Smooth muscle cell (in vitro differentiated cells): ENCODE results near the gene P3H3. TPM values are rescaled to one million over a fixed set of nuclear protein-coding genes. Genes with fewer than 3 reads are reported as not detected.

ENCODE experiments used
- DNase-seq: peaks from one replicate; lab custom pipeline; 2025; ENCODE audit not compliant: unreplicated experiment; lab: John Stamatoyannopoulos, UW
- H2AFZ ChIP-seq: fragments of 200-600 bp; sonication (generic); 2 replicates; pipeline ENCODE4 v1.6.0; 2016; ENCODE audit warnings: antibody characterized with exemption, low read depth, mild to moderate bottlenecking
- H3F3A ChIP-seq: fragments of 200-600 bp; sonication (generic); 2 replicates; pipeline ENCODE4 v1.6.0; 2017; ENCODE audit warnings: antibody characterized with exemption, low read depth
- H3K27ac ChIP-seq: fragments of 200-600 bp; sonication (generic); 2 replicates; pipeline ENCODE4 v1.5.1; 2016; ENCODE audit warnings: low read depth, mild to moderate bottlenecking
- H3K27me3 ChIP-seq: fragments of 200-600 bp; sonication (generic); 2 replicates; pipeline ENCODE4 v1.6.1; 2016; ENCODE audit warnings: low read depth, mild to moderate bottlenecking
- H3K36me3 ChIP-seq: fragments of 200-600 bp; sonication (generic); 2 replicates; pipeline ENCODE4 v1.5.1; 2016; ENCODE audit warnings: low read depth
- H3K4me1 ChIP-seq: fragments of 200-600 bp; sonication (generic); 2 replicates; pipeline ENCODE4 v1.5.1; 2016; ENCODE audit warnings: low read depth
- H3K4me2 ChIP-seq: fragments of 200-600 bp; sonication (generic); 2 replicates; pipeline ENCODE4 v1.6.0; 2016; ENCODE audit warnings: mild to moderate bottlenecking
- H3K4me3 ChIP-seq: fragments of 200-600 bp; sonication (generic); 2 replicates; pipeline ENCODE4 v1.5.1; 2016; ENCODE audit warnings: mild to moderate bottlenecking
- H3K79me2 ChIP-seq: fragments of 200-600 bp; sonication (generic); 2 replicates; pipeline ENCODE4 v1.6.0; 2016; ENCODE audit warnings: low read depth, mild to moderate bottlenecking
- H3K9ac ChIP-seq: fragments of 200-600 bp; sonication (generic); 2 replicates; pipeline ENCODE4 v1.6.0; 2016; ENCODE audit warnings: low read depth
- H3K9me3 ChIP-seq: fragments of 200-600 bp; sonication (generic); replicated peaks from 2 replicates; pipeline ENCODE4 v1.5.1; 2016; ENCODE audit warnings: low read depth
- H4K20me1 ChIP-seq: fragments of 200-600 bp; sonication (generic); 2 replicates; pipeline ENCODE4 v1.6.0; 2016; ENCODE audit warnings: low read depth
- CTCF ChIP-seq: fragments of 200-600 bp; sonication (generic); IDR thresholded peaks from 2 replicates; pipeline ENCODE4 v1.5.1; 2017; ENCODE audit warnings: borderline replicate concordance, mild to moderate bottlenecking, antibody characterized with exemption; ENCODE audit not compliant: insufficient read depth, poor library complexity, severe bottlenecking
- WGBS: methylation state at CpG from one replicate; pipeline ENCODE4 v1.1.7; 2016; ENCODE audit warnings: low lambda C conversion rate; 5-methylcytosine and 5-hydroxymethylcytosine counted together
- polyA plus RNA-seq: library from polyadenylated mRNA; unstranded; fragments of >200 nt; fragmentation: Nextera tagmentation; extraction: Ambion mirVana; gene quantifications from 2 replicates; pipeline ENCODE4 v1.2.1, GENCODE V29; 2016
- total RNA-seq: library from RNA; depleted of rRNA; stranded (reverse); fragments of >200 nt; gene quantifications from 2 replicates; pipeline ENCODE4 v1.2.3, GENCODE V29; 2014

The P3H3 gene
- total and polyA plus RNA-seq, 2 experiments from 2014 or later: 42.8 to 108 TPM

- no peaks in the 10 kb centered on the region for H3K36me3 ChIP-seq
- no peaks in the 10 kb centered on the region for H3K27me3 ChIP-seq
- no peak overlapping the region for H3K27ac ChIP-seq
- WGBS: 96% methylated on average over 6 of the region's 6 CpGs
- no peak overlapping the region for H3K4me2 ChIP-seq
- no peak for TF ChIP-seq CTCF
- H3K4me3 ChIP-seq: no peak overlapping the region
- no peaks in the 10 kb centered on the region for H3K9me3 ChIP-seq
- H2AFZ ChIP-seq: no peak overlapping the region
- H3K79me2 ChIP-seq: peaks cover 5% of the 10 kb centered on the region
- H4K20me1 ChIP-seq: peaks cover 8% of the 10 kb centered on the region
- no peak for DNase-seq
- peaks cover 5% of the 10 kb centered on the region for H3K4me1 ChIP-seq
- no peak overlapping the region for H3K9ac ChIP-seq
- H3F3A ChIP-seq: no peaks in the 10 kb centered on the region
These were observed 5.1 kb downstream of the P3H3 start for GRCh38 chr12:6833189-6833890.

- no peak overlapping the region for H3K4me2 ChIP-seq
- no peak overlapping the region for H3K27ac ChIP-seq
- TF ChIP-seq CTCF: no peak
- 68% methylated on average over 1 of the region's 1 CpG for WGBS
- no peak overlapping the region for H3K4me3 ChIP-seq
- H3K9me3 ChIP-seq: no peaks in the 10 kb centered on the region
- no peak for DNase-seq
- peaks cover 9% of the 10 kb centered on the region for H4K20me1 ChIP-seq
- no peaks in the 10 kb centered on the region for H3K27me3 ChIP-seq
- no peaks in the 10 kb centered on the region for H3F3A ChIP-seq
- H3K36me3 ChIP-seq: no peaks in the 10 kb centered on the region
- no peak overlapping the region for H3K9ac ChIP-seq
- peaks cover 5% of the 10 kb centered on the region for H3K4me1 ChIP-seq
- no peak overlapping the region for H2AFZ ChIP-seq
- H3K79me2 ChIP-seq: no peaks in the 10 kb centered on the region
These were observed 6.0 kb downstream of the P3H3 start for GRCh38 chr12:6834254-6834653.

GRCh38 chr12:6834873-6835272 is 6.7 kb downstream of the P3H3 start:
- no peak overlapping the region for H2AFZ ChIP-seq
- no peaks in the 10 kb centered on the region for H3K79me2 ChIP-seq
- no peak for DNase-seq
- peaks cover 8% of the 10 kb centered on the region for H3K4me1 ChIP-seq
- no peak overlapping the region for H3K9ac ChIP-seq
- no peaks in the 10 kb centered on the region for H3K27me3 ChIP-seq
- H3F3A ChIP-seq: no peaks in the 10 kb centered on the region
- TF ChIP-seq CTCF: no peak
- no peak overlapping the region for H3K4me3 ChIP-seq
- no peak overlapping the region for H3K4me2 ChIP-seq
- no peaks in the 10 kb centered on the region for H3K9me3 ChIP-seq
- peaks cover 14% of the 10 kb centered on the region for H4K20me1 ChIP-seq
- H3K36me3 ChIP-seq: no peaks in the 10 kb centered on the region
- WGBS: 91% methylated on average over 5 of the region's 5 CpGs
- H3K27ac ChIP-seq: no peak overlapping the region

- Histone ChIP-seq H3K27ac (no peak overlapping the region), H3K4me1 (peaks cover 11% of the 10 kb centered on the region)
These were observed 8.6 kb downstream of the P3H3 start for GRCh38 chr12:6836851-6837250.

More at GRCh38 chr12:6836851-6837250, 8.6 kb downstream of the P3H3 start:
- H3K9ac ChIP-seq: no peak overlapping the region
- no peaks in the 10 kb centered on the region for H3K9me3 ChIP-seq
- no peak overlapping the region for H3K4me3 ChIP-seq
- H3K36me3 ChIP-seq: no peaks in the 10 kb centered on the region
- peaks cover 10% of the 10 kb centered on the region for H4K20me1 ChIP-seq
- TF ChIP-seq CTCF: no peak
- H3K79me2 ChIP-seq: no peaks in the 10 kb centered on the region
- WGBS: 93% methylated on average over 16 of the region's 16 CpGs
- no peak overlapping the region for H2AFZ ChIP-seq
- no peak for DNase-seq
- H3F3A ChIP-seq: no peaks in the 10 kb centered on the region
- H3K27me3 ChIP-seq: no peaks in the 10 kb centered on the region
- no peak overlapping the region for H3K4me2 ChIP-seq
